H1 (cell line): ENCODE measurements around the gene SSTR4. TPM values are rescaled to one million over a fixed set of nuclear protein-coding genes. Genes with fewer than 3 reads are reported as not detected.

ENCODE experiments used
- BCL11A ChIP-seq, 2 experiments: IDR thresholded peaks; one replicate each; pipeline ENCODE4 v1.6.1; 2011; ENCODE audit warnings: low read depth in 2 of 2, low read length in 2 of 2, mild to moderate bottlenecking in 2 of 2
- CHD7 ChIP-seq: fragments of 300-600 bp; sonication (generic); IDR thresholded peaks from 2 replicates; pipeline ENCODE4 v1.7.1; 2012; ENCODE audit warnings: low read length, moderate library complexity, mild to moderate bottlenecking, inconsistent platforms; ENCODE audit not compliant: insufficient replicate concordance
- HDAC6 ChIP-seq: IDR thresholded peaks from one replicate; pipeline ENCODE4 v1.7.1; 2012; ENCODE audit warnings: low read depth, mild to moderate bottlenecking, inconsistent platforms, low read length, moderate library complexity
- POU5F1 ChIP-seq: IDR thresholded peaks from 2 replicates; pipeline ENCODE4 v1.6.1; 2011; ENCODE audit warnings: low read depth, mild to moderate bottlenecking, low read length, moderate library complexity
- RNF2 ChIP-seq: fragments of 200-900, 300-1000 bp; sonication (generic); IDR thresholded peaks from 2 replicates; pipeline ENCODE4 v1.7.1; 2016; ENCODE audit warnings: borderline replicate concordance, low read depth, mild to moderate bottlenecking, antibody characterized with exemption, low read length; ENCODE audit not compliant: poor library complexity, severe bottlenecking; ENCODE audit errors: missing control alignments
- SIN3A ChIP-seq, 2 experiments: IDR thresholded peaks in 1 of 2; conservative IDR thresholded peaks in 1 of 2; 2 replicates each; pipeline ENCODE4 v1.6.1; 2011 to 2012; ENCODE audit warnings: low read length in 2 of 2, improper control_type of control experiment in 1 of 2, low read depth in 1 of 2, mild to moderate bottlenecking in 1 of 2
- SP1 ChIP-seq: IDR thresholded peaks from 2 replicates; pipeline ENCODE4 v1.6.1; 2011; ENCODE audit warnings: low read depth, low read length
- TAF1 ChIP-seq: IDR thresholded peaks from 2 replicates; pipeline ENCODE4 v1.6.1; 2011; ENCODE audit warnings: mild to moderate bottlenecking, low read depth, low read length
- polyA plus RNA-seq, 7 experiments: library from polyadenylated mRNA; depleted of rRNA in 3 of 7; stranded (reverse) in 5 of 7; unstranded in 2 of 7; fragments of >200 nt in 5 of 7; fragments of 200-250 nt in 2 of 7; gene quantifications; 1 replicate in 5 of 7; 2 replicates in 1 of 7; 4 replicates in 1 of 7; pipeline versions ENCODE4 v1.2.1 to v1.2.3, GENCODE V29; 2011 to 2013; ENCODE audit warnings: missing spikeins in 2 of 7, mixed read lengths in 2 of 7
- total RNA-seq: library from RNA; stranded (reverse); fragmentation: NEBNext Ultra II Directional; extraction: Animal tissue kit (Norgen Biotek cat#: 25700); gene quantifications from 2 replicates; pipeline ENCODE4 v1.2.1, GENCODE V29; 2021

SSTR4 gene
- total and polyA plus RNA-seq, 2 of the 8 experiments (the other 6 are each of a cell fraction or from before 2014, with no cell fraction given), result 0.05 TPM; not detected in 1

- TF ChIP-seq SIN3A (conservative IDR thresholded peaks at IDR 0.05 in 1 of 2, IDR thresholded peaks at IDR 0.05 in 1 of 2; ENCODE audit: low read depth in 1 of 2, low read length in 2 of 2), result no peak
- TF ChIP-seq SP1, result no peak
- no peak for TF ChIP-seq POU5F1
- TF ChIP-seq TAF1, result no peak
- no peak for TF ChIP-seq CHD7
- TF ChIP-seq HDAC6, result no peak
- no peak for TF ChIP-seq BCL11A (IDR thresholded peaks at IDR 0.05; ENCODE audit: low read depth in 2 of 2, low read length in 2 of 2)
- no peak for TF ChIP-seq RNF2
Observed at GRCh38 chr20:23085436-23086055, 50.4 kb downstream of the SSTR4 start (continued).
